ENCODE measurements around the gene NELFB. TPM values are rescaled to one million over a fixed set of nuclear protein-coding genes. Genes with fewer than 3 reads are reported as not detected.
A peak's percentile ranks its signal among the peaks of the same experiment; 100 is the strongest.

NELFB gene
- total RNA-seq, 1 experiment from 2014 or later: 40.5 TPM

DNA sequence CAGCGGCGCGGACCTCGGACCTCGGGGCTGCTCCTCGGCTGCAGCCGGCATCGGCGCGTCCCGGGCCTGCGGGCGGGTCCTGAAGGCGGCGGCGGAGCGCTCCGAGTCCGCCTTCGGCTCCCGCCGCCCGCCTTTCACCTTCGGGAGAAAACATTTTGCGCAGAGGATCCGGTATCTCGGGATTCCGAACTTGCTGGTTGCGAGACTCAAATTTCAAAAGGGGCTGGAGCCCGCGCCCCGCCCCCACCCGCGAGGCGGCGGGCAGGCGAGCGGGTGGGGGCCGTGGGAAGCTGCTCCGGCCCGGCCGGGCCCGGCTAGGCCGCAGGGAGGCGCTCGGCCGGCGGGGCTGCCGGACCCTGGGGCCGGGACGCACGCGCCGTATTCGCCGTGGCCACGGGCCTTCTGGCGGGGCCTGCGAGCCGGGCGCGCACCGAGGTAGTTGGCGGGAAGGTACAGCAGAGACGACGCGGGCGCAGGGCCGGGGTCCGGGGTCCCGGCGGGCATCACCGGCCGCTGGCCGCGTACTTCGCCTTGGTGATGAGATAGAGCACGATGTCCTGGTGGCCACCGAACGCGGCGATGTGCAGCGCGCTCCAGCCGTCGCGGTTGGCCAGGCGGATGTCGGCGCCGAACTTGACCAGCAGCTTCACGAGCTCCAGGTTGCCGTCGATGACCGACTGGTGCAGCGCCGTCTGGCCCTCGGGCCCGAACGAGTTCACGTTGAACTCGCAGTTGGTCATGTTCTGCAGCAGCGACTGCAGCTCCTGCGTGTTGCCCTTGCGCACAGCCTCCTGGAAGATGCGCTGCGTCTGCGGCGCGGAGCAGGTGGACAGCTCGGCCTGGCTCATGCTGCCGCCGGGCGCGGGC is 46.2 kb downstream of the NELFB start:
- POLR2A ChIA-PET: interaction anchor here (0.8 to 1.4 kb wide), 2 partner anchors 10 to 181 kb away, joined by 5 to 6 read pairs; no protein-coding TSS in a partner anchor
- intact Hi-C loops (cut with micrococcal nuclease): loop anchor here (5.0 kb wide), 1 partner anchor 121 kb away; the partner anchor contains the start of genes EXD3 and NOXA1
- CTCF ChIA-PET: interaction anchor here (0.6 to 1.1 kb wide), 2 partner anchors 82 to 109 kb away, joined by 3 read pairs; no protein-coding TSS in a partner anchor
- no peak overlapping the region for H3K27ac Mint-ChIP-seq (ENCODE audit: low read depth, unreplicated experiment)
- no TSS peak for BruUV-seq (replicated peaks)
- H3K4me1 Mint-ChIP-seq (ENCODE audit: insufficient read depth, unreplicated experiment): no peaks in the 10 kb centered on the region
- peaks cover 8% of the 10 kb centered on the region for H3K27me3 Mint-ChIP-seq (ENCODE audit: insufficient read depth, unreplicated experiment)
- TF ChIP-seq, protein P1, sequence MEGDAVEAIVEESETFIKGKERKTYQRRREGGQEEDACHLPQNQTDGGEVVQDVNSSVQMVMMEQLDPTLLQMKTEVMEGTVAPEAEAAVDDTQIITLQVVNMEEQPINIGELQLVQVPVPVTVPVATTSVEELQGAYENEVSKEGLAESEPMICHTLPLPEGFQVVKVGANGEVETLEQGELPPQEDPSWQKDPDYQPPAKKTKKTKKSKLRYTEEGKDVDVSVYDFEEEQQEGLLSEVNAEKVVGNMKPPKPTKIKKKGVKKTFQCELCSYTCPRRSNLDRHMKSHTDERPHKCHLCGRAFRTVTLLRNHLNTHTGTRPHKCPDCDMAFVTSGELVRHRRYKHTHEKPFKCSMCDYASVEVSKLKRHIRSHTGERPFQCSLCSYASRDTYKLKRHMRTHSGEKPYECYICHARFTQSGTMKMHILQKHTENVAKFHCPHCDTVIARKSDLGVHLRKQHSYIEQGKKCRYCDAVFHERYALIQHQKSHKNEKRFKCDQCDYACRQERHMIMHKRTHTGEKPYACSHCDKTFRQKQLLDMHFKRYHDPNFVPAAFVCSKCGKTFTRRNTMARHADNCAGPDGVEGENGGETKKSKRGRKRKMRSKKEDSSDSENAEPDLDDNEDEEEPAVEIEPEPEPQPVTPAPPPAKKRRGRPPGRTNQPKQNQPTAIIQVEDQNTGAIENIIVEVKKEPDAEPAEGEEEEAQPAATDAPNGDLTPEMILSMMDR (IDR thresholded peaks at IDR 0.05; ENCODE audit: unreplicated experiment): peak; percentile 17
- H3K4me3 Mint-ChIP-seq (ENCODE audit: unreplicated experiment): peak overlapping the region; percentile 74
- peak; percentile 56 for DNase-seq (ENCODE audit: unreplicated experiment)
- H3K36me3 Mint-ChIP-seq (ENCODE audit: insufficient read depth, unreplicated experiment): peaks cover 5% of the 10 kb centered on the region
- H3K9me3 Mint-ChIP-seq (ENCODE audit: unreplicated experiment): no peaks in the 10 kb centered on the region

DNA sequence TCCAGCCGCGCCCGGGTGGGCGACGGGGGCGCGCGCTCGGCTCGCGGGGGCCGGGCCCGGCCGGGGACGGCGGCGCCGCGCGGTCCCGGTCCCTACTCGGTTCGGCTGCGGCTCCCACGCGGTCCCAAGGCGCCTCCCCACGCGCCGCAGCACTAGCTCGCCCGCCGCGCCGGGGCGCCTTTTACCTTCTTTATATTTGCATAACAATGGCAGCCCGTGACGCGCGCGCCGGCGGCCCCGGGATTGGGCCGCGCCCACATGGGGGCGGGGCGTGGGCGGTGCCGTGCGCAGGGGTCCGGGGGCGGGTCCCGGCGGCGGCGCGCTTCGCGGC is 47.0 kb downstream of the NELFB start, which contains the start of gene NRARP:
Gene NRARP (minus strand): TSS at position 154 of the 331 bp plus-strand sequence. CDS start 343 bp downstream, outside the sequence.
- POLR2A ChIA-PET: interaction anchor here (0.6 to 1.4 kb wide), 2 partner anchors 9 to 57 kb away, joined by 3 to 6 read pairs; no protein-coding TSS in a partner anchor
- peak; percentile 86 for DNase-seq (ENCODE audit: unreplicated experiment)
- TF ChIP-seq, protein P1 (IDR thresholded peaks at IDR 0.05; ENCODE audit: unreplicated experiment): no peak
- Mint-ChIP-seq H3K4me1 (ENCODE audit: insufficient read depth, unreplicated experiment) (no peaks in the 10 kb centered on the region), H3K9me3 (ENCODE audit: unreplicated experiment) (no peaks in the 10 kb centered on the region), H3K27ac (ENCODE audit: low read depth, unreplicated experiment) (no peak within 1 kb of the TSS), H3K36me3 (ENCODE audit: insufficient read depth, unreplicated experiment) (peaks cover 6% of the 10 kb centered on the region), H3K27me3 (ENCODE audit: insufficient read depth, unreplicated experiment) (peaks cover under 1% of the 10 kb centered on the region), H3K4me3 (ENCODE audit: unreplicated experiment) (peak within 1 kb of the TSS; percentile 74)
- BruUV-seq (replicated peaks): no TSS peak
- intact Hi-C loops (cut with micrococcal nuclease): loop anchor here (5.0 kb wide), 1 partner anchor 120 kb away; the partner anchor contains the start of genes EXD3 and NOXA1
- CTCF ChIA-PET: interaction anchor here (0.5 to 1.1 kb wide), 3 partner anchors 16 to 273 kb away, joined by 3 read pairs; no protein-coding TSS in a partner anchor

DNA sequence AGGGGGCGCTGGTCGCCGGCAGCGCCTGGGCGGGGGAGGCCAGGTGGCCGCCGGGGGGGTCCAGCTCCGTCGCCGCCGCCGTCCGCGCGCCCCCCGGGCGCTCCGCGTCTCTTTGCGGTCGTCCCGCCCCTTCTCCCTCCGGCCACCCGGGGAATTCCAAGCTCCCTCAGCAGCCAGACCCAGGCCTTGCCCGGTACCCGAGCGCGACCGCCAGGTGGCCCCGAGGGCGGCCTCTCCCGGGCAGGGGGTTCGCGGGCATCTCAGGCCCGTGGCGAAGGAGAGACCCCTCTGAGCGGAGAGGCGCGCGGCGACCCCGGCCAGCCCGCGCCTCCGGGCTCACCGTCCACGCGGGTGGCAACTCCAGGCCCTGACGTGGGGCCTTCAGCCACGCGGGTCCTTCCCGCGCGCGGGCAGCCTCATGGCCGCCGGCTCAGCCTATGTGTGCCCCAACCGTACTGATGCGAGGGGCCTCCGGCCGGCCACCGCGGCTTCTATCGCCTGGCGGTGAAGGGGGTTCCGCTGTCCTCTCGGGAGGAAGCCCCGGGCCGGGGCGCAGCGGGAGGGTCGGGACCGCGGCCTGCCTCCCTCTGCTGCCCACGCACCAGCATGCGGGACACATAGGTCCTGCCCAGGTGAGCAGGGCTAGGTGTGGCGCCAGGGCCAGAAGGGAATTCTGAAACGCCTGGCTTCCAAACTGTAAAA is 47.5 kb downstream of the NELFB start:
- intact Hi-C loops (cut with micrococcal nuclease): loop anchor here (5.0 kb wide), 1 partner anchor 120 kb away; the partner anchor contains the start of genes EXD3 and NOXA1
- H3K4me1 Mint-ChIP-seq (ENCODE audit: insufficient read depth, unreplicated experiment): no peaks in the 10 kb centered on the region
- no TSS peak for BruUV-seq (replicated peaks)
- H3K36me3 Mint-ChIP-seq (ENCODE audit: insufficient read depth, unreplicated experiment): peaks cover 12% of the 10 kb centered on the region
- H3K27ac Mint-ChIP-seq (ENCODE audit: low read depth, unreplicated experiment): no peak overlapping the region
- no peaks in the 10 kb centered on the region for H3K9me3 Mint-ChIP-seq (ENCODE audit: unreplicated experiment)
- H3K27me3 Mint-ChIP-seq (ENCODE audit: insufficient read depth, unreplicated experiment): no peaks in the 10 kb centered on the region
- no peak overlapping the region for H3K4me3 Mint-ChIP-seq (ENCODE audit: unreplicated experiment)
- POLR2A ChIA-PET: interaction anchor here (0.6 to 1.5 kb wide), 3 partner anchors 9 to 57 kb away, joined by 3 to 6 read pairs (median 5); partner anchors contain the start of gene NELFB
- TF ChIP-seq, protein P1 (IDR thresholded peaks at IDR 0.05; ENCODE audit: unreplicated experiment): peak; percentile 73
- CTCF ChIA-PET: interaction anchor here (0.5 to 0.7 kb wide), 3 partner anchors 16 to 274 kb away, joined by 3 to 4 read pairs (median 3); no protein-coding TSS in a partner anchor
- DNase-seq (ENCODE audit: unreplicated experiment): no peak
